Stimulated activated CD4-positive, alpha-beta T cell treated with anti-CD3 and anti-CD28 coated beads, TNF-alpha, amount 100 ng/mL, for 4 hours (primary cell): ENCODE measurements around the gene STAM.
A peak's percentile ranks its signal among the peaks of the same experiment; 100 is the strongest.

Experiments
- DNase-seq, 3 experiments: peaks; one replicate each; pipeline ENCODE4 v3.0.0-alpha.2; 2020; ENCODE audit warnings: low read depth in 3 of 3

Gene STAM

GRCh38 chr10:17730667-17731066 lies 86.7 kb downstream of the STAM start:
- no peak for DNase-seq

GRCh38 chr10:17731331-17732020 lies 87.5 kb downstream of the STAM start:
- no peak for DNase-seq

GRCh38 chr10:17733620-17734019 lies 89.7 kb downstream of the STAM start:
- DNase-seq = no peak

GRCh38 chr10:17734432-17735080 lies 90.6 kb downstream of the STAM start:
- DNase-seq = no peak

- no peak for DNase-seq
These were observed 91.4 kb downstream of the STAM start for GRCh38 chr10:17735166-17735941.

GRCh38 chr10:17736223-17736622 lies 92.3 kb downstream of the STAM start:
- no peak for DNase-seq

GRCh38 chr10:17737027-17737965 lies 93.3 kb downstream of the STAM start:
- DNase-seq = no peak

- DNase-seq = no peak
These were observed 96.7 kb downstream of the STAM start for GRCh38 chr10:17740668-17741067.

- DNase-seq = peak; percentile 40 to 52 (median 49)
These were observed 99.0 kb downstream of the STAM start for GRCh38 chr10:17742918-17743317.

GRCh38 chr10:17743437-17743836 lies 99.5 kb downstream of the STAM start:
- DNase-seq = no peak

GRCh38 chr10:17744341-17744861 lies 100.5 kb downstream of the STAM start:
- DNase-seq = no peak

- DNase-seq = no peak
These were observed 104.1 kb downstream of the STAM start for GRCh38 chr10:17747883-17748550.

- no peak for DNase-seq
These were observed 105.9 kb downstream of the STAM start for GRCh38 chr10:17749890-17750289.

- DNase-seq = no peak
These were observed 108.0 kb downstream of the STAM start, which contains the start of gene TMEM236 for GRCh38 chr10:17751781-17752445. TMEM236 (plus strand) TSS chr10:17752201; CDS start chr10:17752296, 95 bp downstream.

- DNase-seq = no peak
These were observed 112.7 kb downstream of the STAM start for GRCh38 chr10:17756557-17757217.

- no peak for DNase-seq
These were observed 114.2 kb downstream of the STAM start for GRCh38 chr10:17758200-17758599.

- DNase-seq = no peak
These were observed 114.9 kb downstream of the STAM start for GRCh38 chr10:17758896-17759295.

- DNase-seq = no peak
These were observed 120.2 kb downstream of the STAM start for GRCh38 chr10:17764142-17764541.

GRCh38 chr10:17765602-17766001 lies 121.7 kb downstream of the STAM start:
- no peak for DNase-seq
